DND-41 (cell line): ENCODE measurements around the gene BBLN.
A peak's percentile ranks its signal among the peaks of the same experiment; 100 is the strongest.

Experiments used
- ATAC-seq: fragments of 200-7000 bp; cut with Tn5 transposase; 3 replicates; pipeline ENCODE4 v1.9.1; 2021; ENCODE audit warnings: low read depth; ENCODE audit not compliant: insufficient read depth
- DNase-seq: peaks from one replicate; pipeline ENCODE4 v3.0.0-alpha.2; 2020
- H2AFZ ChIP-seq: 2 replicates; pipeline ENCODE4 v1.6.0; 2012; ENCODE audit warnings: low read depth, low read length
- H3K27ac ChIP-seq: 2 replicates; pipeline ENCODE4 v1.5.1; 2012; ENCODE audit warnings: low read length, inconsistent platforms
- H3K27me3 ChIP-seq: fragments of 200-600 bp; sonication (generic); 2 replicates; pipeline ENCODE4 v1.6.0; 2012; ENCODE audit warnings: low read length, mild to moderate bottlenecking, inconsistent platforms; ENCODE audit not compliant: insufficient read depth, poor library complexity
- H3K36me3 ChIP-seq: 2 replicates; pipeline ENCODE4 v1.5.1; 2012; ENCODE audit warnings: low read length, inconsistent platforms; ENCODE audit not compliant: insufficient read depth
- H3K4me1 ChIP-seq: 2 replicates; pipeline ENCODE4 v1.5.1; 2012; ENCODE audit warnings: mild to moderate bottlenecking, low read length; ENCODE audit not compliant: insufficient read depth
- H3K4me2 ChIP-seq: 2 replicates; pipeline ENCODE4 v1.6.0; 2012; ENCODE audit warnings: mild to moderate bottlenecking, moderate library complexity, low read length, inconsistent platforms; ENCODE audit not compliant: insufficient read depth
- H3K4me3 ChIP-seq, 2 experiments: fragments of 200-600 bp in 1 of 2; shearing (Covaris generic) in 1 of 2; 2 replicates each; pipeline ENCODE4 v1.5.1; 2012 to 2016; ENCODE audit warnings: inconsistent platforms in 2 of 2, low read length in 2 of 2, mild to moderate bottlenecking in 2 of 2, low read depth in 1 of 2, moderate library complexity in 1 of 2
- H3K79me2 ChIP-seq: 2 replicates; pipeline ENCODE4 v1.6.0; 2012; ENCODE audit warnings: low read length, inconsistent platforms; ENCODE audit not compliant: insufficient read depth
- H3K9ac ChIP-seq: 2 replicates; pipeline ENCODE4 v1.6.0; 2012; ENCODE audit warnings: low read depth, mild to moderate bottlenecking, inconsistent platforms, low read length, moderate library complexity
- H3K9me3 ChIP-seq: 2 replicates; pipeline ENCODE4 v1.5.1; 2012; ENCODE audit warnings: low read length, moderate library complexity, mild to moderate bottlenecking, inconsistent platforms; ENCODE audit not compliant: insufficient read depth, severe bottlenecking
- H4K20me1 ChIP-seq: 2 replicates; pipeline ENCODE4 v1.6.0; 2012; ENCODE audit warnings: low read length; ENCODE audit not compliant: insufficient read depth
- EZH2 ChIP-seq: IDR thresholded peaks from 3 replicates; pipeline ENCODE4 v1.6.1; 2012; ENCODE audit warnings: borderline replicate concordance, low read depth, mild to moderate bottlenecking, moderate library complexity, low read length, inconsistent platforms; ENCODE audit not compliant: severe bottlenecking
- TF ChIP-seq, protein P1 (sequence below): IDR thresholded peaks from 2 replicates; pipeline ENCODE4 v1.5.1; 2012; ENCODE audit warnings: borderline replicate concordance, low read length, moderate library complexity, mild to moderate bottlenecking; ENCODE audit not compliant: poor library complexity, severe bottlenecking; ENCODE audit errors: extremely low read depth

BBLN gene

DNA sequence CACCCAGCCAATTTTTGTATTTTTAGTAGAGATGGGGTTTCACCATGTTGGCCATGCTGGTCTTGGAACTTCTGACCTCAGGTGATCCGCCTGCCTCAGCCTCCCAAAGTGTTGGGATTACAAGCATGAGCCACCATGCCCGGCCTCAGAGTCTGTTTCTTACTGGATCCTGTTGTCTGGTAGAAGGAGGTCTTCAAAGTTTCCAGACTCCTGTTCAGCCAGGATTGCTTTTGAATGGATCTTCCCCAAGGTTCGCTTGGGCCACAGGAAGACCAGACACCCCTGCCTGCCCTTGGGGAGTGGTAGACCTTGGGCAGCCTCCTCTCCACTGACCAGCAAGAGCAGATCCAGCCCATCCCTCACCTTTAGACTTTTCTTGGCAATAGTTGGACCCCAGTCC is 18.5 kb upstream of the BBLN start:
- H4K20me1 ChIP-seq = no peaks in the 10 kb centered on the region
- H3K4me2 ChIP-seq = no peak overlapping the region
- peak overlapping the region; percentile 62; the same call in 1 of the 2 replicates for H2AFZ ChIP-seq
- no peak overlapping the region for H3K27ac ChIP-seq
- H3K4me1 ChIP-seq = peaks cover 4% of the 10 kb centered on the region; the same call in 1 of the 2 replicates
- no peak overlapping the region for H3K9ac ChIP-seq
- H3K36me3 ChIP-seq = no peaks in the 10 kb centered on the region
- H3K27me3 ChIP-seq = no peaks in the 10 kb centered on the region
- H3K4me3 ChIP-seq = no peak overlapping the region
- no peaks in the 10 kb centered on the region for H3K79me2 ChIP-seq
- no peaks in the 10 kb centered on the region for H3K9me3 ChIP-seq
- ATAC-seq (no peak), DNase-seq (no peak)
- TF ChIP-seq, protein P1, sequence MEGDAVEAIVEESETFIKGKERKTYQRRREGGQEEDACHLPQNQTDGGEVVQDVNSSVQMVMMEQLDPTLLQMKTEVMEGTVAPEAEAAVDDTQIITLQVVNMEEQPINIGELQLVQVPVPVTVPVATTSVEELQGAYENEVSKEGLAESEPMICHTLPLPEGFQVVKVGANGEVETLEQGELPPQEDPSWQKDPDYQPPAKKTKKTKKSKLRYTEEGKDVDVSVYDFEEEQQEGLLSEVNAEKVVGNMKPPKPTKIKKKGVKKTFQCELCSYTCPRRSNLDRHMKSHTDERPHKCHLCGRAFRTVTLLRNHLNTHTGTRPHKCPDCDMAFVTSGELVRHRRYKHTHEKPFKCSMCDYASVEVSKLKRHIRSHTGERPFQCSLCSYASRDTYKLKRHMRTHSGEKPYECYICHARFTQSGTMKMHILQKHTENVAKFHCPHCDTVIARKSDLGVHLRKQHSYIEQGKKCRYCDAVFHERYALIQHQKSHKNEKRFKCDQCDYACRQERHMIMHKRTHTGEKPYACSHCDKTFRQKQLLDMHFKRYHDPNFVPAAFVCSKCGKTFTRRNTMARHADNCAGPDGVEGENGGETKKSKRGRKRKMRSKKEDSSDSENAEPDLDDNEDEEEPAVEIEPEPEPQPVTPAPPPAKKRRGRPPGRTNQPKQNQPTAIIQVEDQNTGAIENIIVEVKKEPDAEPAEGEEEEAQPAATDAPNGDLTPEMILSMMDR = no peak
- no peak for TF ChIP-seq EZH2

DNA sequence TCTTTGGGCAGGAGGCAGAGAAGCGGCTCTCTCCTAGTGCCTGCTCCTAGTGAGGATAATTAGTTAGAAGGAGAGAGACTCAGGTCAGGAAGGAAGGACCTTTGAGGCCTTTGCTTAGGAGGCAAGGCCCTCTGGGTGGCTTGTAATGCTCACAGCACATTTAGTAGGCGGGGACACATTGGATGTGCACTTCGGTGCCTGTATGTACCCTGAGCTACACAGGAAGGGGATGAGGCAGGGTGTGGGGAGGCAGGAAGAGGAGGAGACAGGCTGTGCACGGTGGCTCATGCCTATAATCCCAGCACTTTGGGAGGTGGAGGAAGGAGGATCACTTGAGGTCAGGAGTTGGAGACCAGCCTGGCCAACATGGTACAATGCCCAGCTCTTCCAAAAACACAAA is 18.0 kb upstream of the BBLN start:
- Histone ChIP-seq H3K4me3 (no peak overlapping the region), H3K4me2 (no peak overlapping the region), H3K4me1 (peaks cover 4% of the 10 kb centered on the region; the same call in 1 of the 2 replicates), H3K27ac (no peak overlapping the region), H2AFZ (peak overlapping the region; percentile 62), H3K9ac (no peak overlapping the region), H3K36me3 (no peaks in the 10 kb centered on the region), H3K79me2 (no peaks in the 10 kb centered on the region), H3K9me3 (no peaks in the 10 kb centered on the region), H3K27me3 (no peaks in the 10 kb centered on the region), H4K20me1 (no peaks in the 10 kb centered on the region)
- ATAC-seq = peak; percentile 76
- peak; percentile 36 for DNase-seq
- TF ChIP-seq, protein P1 = no peak
- no peak for TF ChIP-seq EZH2

DNA sequence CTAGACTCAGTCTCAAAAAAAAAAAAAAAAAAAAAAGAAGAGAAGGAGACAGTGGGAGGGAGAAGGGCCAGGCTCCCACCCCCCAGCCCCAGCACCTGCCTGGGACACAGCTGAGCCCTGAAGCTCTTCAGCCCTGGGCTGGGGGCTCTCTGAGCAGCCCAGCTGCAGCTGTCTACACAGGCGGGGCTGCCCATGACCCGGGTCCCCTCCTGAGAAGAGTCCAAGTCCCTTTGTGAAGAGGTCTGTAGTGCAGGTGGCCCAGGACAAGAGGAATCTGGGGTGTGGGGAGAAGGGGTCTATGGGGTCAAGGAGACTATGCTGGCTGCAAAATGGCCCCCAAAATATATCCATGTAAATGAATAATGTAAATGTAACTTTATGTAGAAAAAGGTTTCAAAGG is 17.5 kb upstream of the BBLN start:
- Histone ChIP-seq H3K4me1 (peaks cover 4% of the 10 kb centered on the region; the same call in 1 of the 2 replicates), H3K27me3 (no peaks in the 10 kb centered on the region), H3K79me2 (no peaks in the 10 kb centered on the region), H3K9me3 (no peaks in the 10 kb centered on the region), H3K27ac (no peak overlapping the region), H3K36me3 (no peaks in the 10 kb centered on the region), H3K4me3 (no peak overlapping the region), H3K9ac (no peak overlapping the region), H4K20me1 (no peaks in the 10 kb centered on the region), H2AFZ (no peak overlapping the region), H3K4me2 (no peak overlapping the region)
- TF ChIP-seq EZH2 = no peak
- TF ChIP-seq, protein P1 = no peak
- no peak for ATAC-seq
- DNase-seq = no peak
